KMS-11 (cell line): ENCODE results near the gene WBP1L.
"Not testable (repeated sequence)": the region's sequence is repeated elsewhere in the genome, so short reads cannot be mapped to it uniquely, and the experiment has no call there.

Experiments
- H2AFZ ChIP-seq: fragments of 200-600 bp; sonication (generic); 2 replicates; pipeline ENCODE4 v1.6.1; 2016; ENCODE audit warnings: antibody characterized with exemption, mixed run types, low read depth
- H3K27ac ChIP-seq: fragments of 200-600 bp; sonication (generic); 2 replicates; pipeline ENCODE4 v1.6.1; 2016; ENCODE audit warnings: mild to moderate bottlenecking, mixed run types
- H3K27me3 ChIP-seq: fragments of 200-600 bp; sonication (generic); 2 replicates; pipeline ENCODE4 v1.6.1; 2017; ENCODE audit warnings: mild to moderate bottlenecking, low read depth, mixed run types, moderate library complexity; ENCODE audit not compliant: insufficient read depth
- H3K36me3 ChIP-seq: fragments of 200-600 bp; sonication (generic); 2 replicates; pipeline ENCODE4 v1.6.1; 2017; ENCODE audit warnings: mild to moderate bottlenecking, mixed run types; ENCODE audit not compliant: insufficient read depth
- H3K4me1 ChIP-seq: fragments of 200-600 bp; sonication (generic); 2 replicates; pipeline ENCODE4 v1.6.1; 2016; ENCODE audit warnings: mild to moderate bottlenecking, low read depth, mixed run types; ENCODE audit not compliant: poor library complexity, severe bottlenecking
- H3K4me2 ChIP-seq: fragments of 200-600 bp; sonication (generic); 2 replicates; pipeline ENCODE4 v1.7.0; 2016; ENCODE audit warnings: mild to moderate bottlenecking, mixed run types
- H3K4me3 ChIP-seq: fragments of 200-600 bp; sonication (generic); IDR thresholded peaks from 2 replicates; pipeline ENCODE4 v1.6.1; 2017; ENCODE audit warnings: low read depth, low read length, mixed read lengths; ENCODE audit not compliant: insufficient read depth
- H3K79me2 ChIP-seq: fragments of 200-600 bp; sonication (generic); 2 replicates; pipeline ENCODE4 v1.6.1; 2016; ENCODE audit warnings: low read depth, mixed run types; ENCODE audit not compliant: insufficient read depth
- H3K9ac ChIP-seq: fragments of 200-600 bp; sonication (generic); 2 replicates; pipeline ENCODE4 v1.6.1; 2016; ENCODE audit warnings: mild to moderate bottlenecking, mixed run types
- H4K20me1 ChIP-seq: fragments of 200-600 bp; sonication (generic); 2 replicates; pipeline ENCODE4 v1.6.1; 2016; ENCODE audit warnings: mild to moderate bottlenecking, mixed run types; ENCODE audit not compliant: insufficient read depth
- CTCF ChIP-seq: fragments of 200-600 bp; sonication (generic); conservative IDR thresholded peaks from 2 replicates; pipeline ENCODE4 v1.6.1; 2017; ENCODE audit warnings: low read depth, mild to moderate bottlenecking, antibody characterized with exemption, low read length, moderate library complexity, mixed read lengths

The WBP1L gene

GRCh38 chr10:102740229-102740628 is 3.5 kb upstream of the WBP1L start:
- Histone ChIP-seq H3K36me3 (no peaks in the 10 kb centered on the region), H4K20me1 (no peaks in the 10 kb centered on the region), H3K27ac (no peak overlapping the region), H3K4me3 (no peak overlapping the region), H3K4me1 (peaks cover 23% of the 10 kb centered on the region), H3K79me2 (peaks cover 13% of the 10 kb centered on the region; the same call in 1 of the 2 replicates), H3K27me3 (no peaks in the 10 kb centered on the region), H2AFZ (no peak overlapping the region), H3K4me2 (no peak overlapping the region), H3K9ac (no peak overlapping the region)
- no peak for TF ChIP-seq CTCF

GRCh38 chr10:102741726-102742237 is 2.0 kb upstream of the WBP1L start:
- Histone ChIP-seq H3K79me2 (peaks cover 24% of the 10 kb centered on the region; the same call in 1 of the 2 replicates), H3K27me3 (no peaks in the 10 kb centered on the region), H2AFZ (no peak overlapping the region), H3K27ac (no peak overlapping the region), H3K4me2 (no peak overlapping the region), H3K4me3 (no peak overlapping the region), H4K20me1 (no peaks in the 10 kb centered on the region), H3K9ac (no peak overlapping the region), H3K4me1 (peaks cover 31% of the 10 kb centered on the region), H3K36me3 (no peaks in the 10 kb centered on the region)
- TF ChIP-seq CTCF: no peak

- not testable (repeated sequence) for H3K36me3 ChIP-seq, H4K20me1 ChIP-seq, H3K27ac ChIP-seq, H2AFZ ChIP-seq, H3K4me3 ChIP-seq, H3K27me3 ChIP-seq, H3K9ac ChIP-seq, H3K4me2 ChIP-seq
- Histone ChIP-seq H3K4me1 (peaks cover 31% of the 10 kb centered on the region), H3K79me2 (peaks cover 26% of the 10 kb centered on the region; the same call in 1 of the 2 replicates)
Observed at GRCh38 chr10:102742313-102742712, 1.4 kb upstream of the WBP1L start.

- peak overlapping the region; percentile 22; the same call in 1 of the 2 replicates for H3K27ac ChIP-seq
Observed at GRCh38 chr10:102743078-102743587, 615 bp upstream of the WBP1L start.

More at GRCh38 chr10:102743078-102743587, 615 bp upstream of the WBP1L start:
- H3K4me1 ChIP-seq: peaks cover 31% of the 10 kb centered on the region
- H3K27me3 ChIP-seq: no peaks in the 10 kb centered on the region
- no peak overlapping the region for H3K9ac ChIP-seq
- H3K79me2 ChIP-seq: peaks cover 31% of the 10 kb centered on the region; the same call in 1 of the 2 replicates
- peak overlapping the region; percentile 74 for H3K4me2 ChIP-seq
- no peaks in the 10 kb centered on the region for H3K36me3 ChIP-seq
- H3K4me3 ChIP-seq: no peak overlapping the region
- no peak for TF ChIP-seq CTCF
- peak overlapping the region; percentile 85 for H2AFZ ChIP-seq
- H4K20me1 ChIP-seq: no peaks in the 10 kb centered on the region
